Inflammatory macrophage treated with lipopolysaccharide for 4 hours (primary cell): ENCODE results near the gene TAF11L9.
"Not testable (repeated sequence)": the region's sequence is repeated elsewhere in the genome, so short reads cannot be mapped to it uniquely, and the experiment has no call there.

Experiments used
- DNase-seq: peaks from one replicate; pipeline ENCODE4 v3.0.0-alpha.2; 2020

Gene TAF11L9

GRCh38 chr5:17594255-17594654, at the start of gene TAF11L9:
TSS of gene TAF11L9 (minus strand) at chr5:17594394.
- not testable (repeated sequence) for DNase-seq

GRCh38 chr5:17634160-17634559, 40.0 kb upstream of the TAF11L9 start, which contains the start of gene TAF11L14:
TSS of gene TAF11L14 (plus strand) at chr5:17634460.
- no peak for DNase-seq

DNA sequence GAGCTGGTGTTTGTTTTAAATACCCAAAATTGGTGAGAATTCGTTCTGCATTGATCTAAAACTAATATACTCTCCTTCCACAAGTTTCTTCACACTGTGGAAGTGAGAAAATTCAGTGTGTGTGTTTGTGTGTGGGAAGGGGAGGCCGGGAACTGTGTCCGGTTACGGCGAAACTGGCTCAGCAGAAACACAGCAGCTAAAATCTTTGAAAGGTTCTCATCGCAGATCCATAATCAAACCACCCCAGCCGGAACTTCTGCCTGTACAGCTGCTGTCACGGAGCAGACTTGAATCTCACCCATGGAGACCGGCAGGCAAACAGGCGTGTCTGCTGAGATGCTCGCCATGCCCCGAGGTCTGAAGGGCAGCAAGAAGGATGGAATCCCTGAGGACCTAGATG, 37.6 kb upstream of the TAF11L9 start, which contains the start of gene TAF11L13:
TSS of gene TAF11L13 (plus strand) at position 301 of the 400 bp plus-strand sequence.
- DNase-seq = not testable (repeated sequence)

DNA sequence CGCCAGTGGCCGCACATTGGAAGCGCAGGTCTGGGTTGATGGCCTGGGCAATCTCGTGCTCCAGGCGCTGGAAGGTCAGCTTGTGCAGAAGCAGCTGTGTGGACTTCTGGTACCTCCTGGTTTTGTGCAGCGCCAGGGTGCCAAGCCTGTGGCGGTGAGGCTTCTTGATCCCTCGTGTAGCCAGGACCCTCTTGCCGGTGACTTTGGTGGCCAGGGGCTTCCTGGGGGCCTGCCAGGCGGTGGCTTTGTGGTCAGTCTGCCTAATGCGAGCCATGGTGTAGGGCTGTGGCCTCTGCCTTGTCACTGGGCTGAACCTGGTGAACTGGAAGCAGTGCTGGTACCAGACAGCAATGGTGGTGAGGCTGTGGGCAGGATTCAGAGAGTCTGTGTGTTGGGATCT, 31.5 kb upstream of the TAF11L9 start:
- no peak for DNase-seq

DNA sequence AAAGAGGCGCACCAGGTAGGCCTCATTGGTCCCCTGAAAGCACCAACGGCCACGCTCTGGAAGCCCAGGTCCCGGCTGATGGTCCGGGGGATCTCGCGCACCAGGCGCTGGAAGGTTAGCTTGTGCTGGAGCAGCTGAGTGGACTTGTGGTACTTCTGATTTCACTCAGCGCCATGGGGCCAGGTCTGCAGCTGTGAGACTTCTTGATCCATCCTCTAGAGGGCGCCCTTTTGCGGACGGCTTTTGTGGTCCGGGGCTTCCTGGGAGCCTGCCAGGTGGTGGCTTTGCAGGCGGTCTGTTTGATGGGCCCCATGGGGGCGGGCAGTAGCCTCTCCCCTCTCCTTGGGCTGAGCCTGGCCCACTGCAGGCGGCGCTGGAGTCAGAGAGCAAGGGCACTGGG, 26.4 kb upstream of the TAF11L9 start:
- DNase-seq = no peak

DNA sequence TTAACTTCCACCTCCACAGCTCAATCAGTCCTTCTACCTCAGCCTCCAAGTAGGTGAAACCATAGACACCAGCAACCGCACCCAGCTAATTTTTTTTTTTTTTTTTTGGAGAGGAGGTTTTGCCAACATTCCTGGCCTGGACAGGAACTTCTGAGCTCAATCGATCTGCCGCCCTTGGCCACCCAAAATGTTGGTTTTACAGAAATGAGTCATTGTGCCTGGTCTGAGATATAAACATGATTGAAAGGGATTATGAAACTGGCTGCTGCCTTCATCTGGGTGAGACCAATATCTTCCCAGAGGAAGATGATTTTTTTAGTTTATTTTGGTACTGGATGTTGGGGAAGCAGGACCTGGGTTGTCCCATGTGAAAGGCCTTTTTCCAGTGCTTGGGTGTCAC, 25.2 kb upstream of the TAF11L9 start:
- no peak for DNase-seq

DNA sequence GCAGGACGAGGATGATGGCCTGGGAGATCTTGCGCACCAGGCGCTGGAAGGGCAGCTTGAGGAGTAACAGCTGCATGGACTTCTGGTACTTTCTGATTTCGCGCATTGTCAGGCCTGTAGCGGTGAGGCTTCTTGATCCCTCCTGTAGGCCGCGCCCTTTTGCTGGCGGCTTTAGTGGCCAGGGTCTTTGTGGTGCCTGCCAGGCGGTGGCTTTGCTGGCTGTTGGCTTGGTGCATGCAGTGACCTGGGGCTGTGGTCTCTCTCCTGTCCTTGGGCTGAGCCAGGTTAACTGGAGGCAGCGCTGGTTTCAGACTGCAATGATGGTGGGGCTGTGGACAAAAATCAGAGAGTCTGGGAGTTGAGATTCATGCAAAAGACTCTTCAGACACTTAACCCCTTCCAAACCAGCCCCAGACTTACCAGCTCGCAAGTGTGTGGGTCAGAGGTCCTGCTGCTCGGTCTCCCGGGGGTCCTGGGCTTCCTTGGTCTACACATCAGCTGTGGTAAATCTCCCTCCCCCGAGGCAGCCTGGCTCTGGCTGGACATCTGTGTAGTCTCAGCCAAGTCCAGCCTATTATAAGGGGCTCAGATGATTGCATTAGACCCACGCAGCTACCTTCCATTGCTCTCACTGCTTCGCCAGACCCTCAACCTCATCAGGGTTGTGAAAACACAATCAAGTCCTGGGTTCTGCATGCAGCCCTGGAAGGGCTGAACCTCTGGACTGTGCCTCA, 20.8 kb upstream of the TAF11L9 start:
- DNase-seq = no peak

- not testable (repeated sequence) for DNase-seq
These were observed 15.9 kb upstream of the TAF11L9 start, which contains the start of gene TAF11L12 for GRCh38 chr5:17610092-17610491. TSS of gene TAF11L12 (plus strand) at chr5:17610392.

DNA sequence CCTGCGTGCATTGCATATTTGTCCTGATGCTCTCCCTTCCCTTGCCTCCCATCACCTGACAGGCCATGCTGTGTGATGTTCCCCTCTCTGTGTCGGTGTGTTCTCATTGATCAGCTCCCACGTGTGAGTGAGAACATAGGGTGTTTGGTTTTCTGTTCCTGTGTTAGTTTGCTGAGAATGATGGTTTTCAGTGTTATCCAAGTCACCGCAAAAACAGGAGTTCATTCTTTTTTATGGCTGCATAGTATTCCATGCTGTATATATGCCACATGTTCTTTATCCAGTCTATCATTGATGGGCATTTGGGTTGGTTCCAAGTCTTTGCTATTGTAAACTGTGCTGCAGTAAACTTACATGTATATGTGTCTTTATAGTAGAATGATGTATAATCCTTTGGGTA, 13.3 kb upstream of the TAF11L9 start:
- not testable (repeated sequence) for DNase-seq

GRCh38 chr5:17604951-17605350, 10.8 kb upstream of the TAF11L9 start:
- no peak for DNase-seq

- not testable (repeated sequence) for DNase-seq
These were observed 9.7 kb upstream of the TAF11L9 start, which contains the start of gene TAF11L11 for GRCh38 chr5:17603880-17604279. TSS of gene TAF11L11 (plus strand) at chr5:17604183.

DNA sequence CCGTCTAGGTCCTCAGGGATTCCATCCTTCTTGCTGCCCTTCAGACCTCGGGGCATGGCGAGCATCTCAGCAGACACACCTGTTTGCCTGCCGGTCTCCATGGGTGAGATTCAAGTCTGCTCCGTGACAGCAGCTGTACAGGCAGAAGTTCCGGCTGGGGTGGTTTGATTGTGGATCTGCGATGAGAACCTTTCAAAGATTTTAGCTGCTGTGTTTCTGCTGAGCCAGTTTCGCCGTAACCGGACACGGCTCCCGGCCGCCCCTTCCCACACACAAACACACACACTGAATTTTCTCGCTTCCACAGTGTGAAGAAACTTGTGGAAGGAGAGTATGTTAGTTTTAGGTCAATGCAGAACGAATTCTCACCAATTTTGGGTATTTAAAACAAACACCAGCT, 3.5 kb upstream of the TAF11L9 start, which contains the start of gene TAF11L10:
TSS of gene TAF11L10 (minus strand) at position 101 of the 400 bp plus-strand sequence.
- DNase-seq = not testable (repeated sequence)

GRCh38 chr5:17590860-17591259, 3.3 kb downstream of the TAF11L9 start, which contains the start of gene TAF11L8:
TSS of gene TAF11L8 (minus strand) at chr5:17590960.
- DNase-seq = not testable (repeated sequence)

GRCh38 chr5:17585658-17586057, 8.5 kb downstream of the TAF11L9 start, which contains the start of gene TAF11L7:
TSS of gene TAF11L7 (minus strand) at chr5:17585758.
- not testable (repeated sequence) for DNase-seq
